HG02852 (cell line): ENCODE data around the gene HSD17B1.
"Not testable (repeated sequence)": the region's sequence is repeated elsewhere in the genome, so short reads cannot be mapped to it uniquely, and the experiment has no call there.

Experiments
- ATAC-seq: cut with Tn5 transposase; IDR thresholded peaks from one replicate; pipeline ENCODE4 v1.9.1; 2021; ENCODE audit warnings: mild to moderate bottlenecking, moderate library complexity; ENCODE audit not compliant: unreplicated experiment

The HSD17B1 gene

DNA sequence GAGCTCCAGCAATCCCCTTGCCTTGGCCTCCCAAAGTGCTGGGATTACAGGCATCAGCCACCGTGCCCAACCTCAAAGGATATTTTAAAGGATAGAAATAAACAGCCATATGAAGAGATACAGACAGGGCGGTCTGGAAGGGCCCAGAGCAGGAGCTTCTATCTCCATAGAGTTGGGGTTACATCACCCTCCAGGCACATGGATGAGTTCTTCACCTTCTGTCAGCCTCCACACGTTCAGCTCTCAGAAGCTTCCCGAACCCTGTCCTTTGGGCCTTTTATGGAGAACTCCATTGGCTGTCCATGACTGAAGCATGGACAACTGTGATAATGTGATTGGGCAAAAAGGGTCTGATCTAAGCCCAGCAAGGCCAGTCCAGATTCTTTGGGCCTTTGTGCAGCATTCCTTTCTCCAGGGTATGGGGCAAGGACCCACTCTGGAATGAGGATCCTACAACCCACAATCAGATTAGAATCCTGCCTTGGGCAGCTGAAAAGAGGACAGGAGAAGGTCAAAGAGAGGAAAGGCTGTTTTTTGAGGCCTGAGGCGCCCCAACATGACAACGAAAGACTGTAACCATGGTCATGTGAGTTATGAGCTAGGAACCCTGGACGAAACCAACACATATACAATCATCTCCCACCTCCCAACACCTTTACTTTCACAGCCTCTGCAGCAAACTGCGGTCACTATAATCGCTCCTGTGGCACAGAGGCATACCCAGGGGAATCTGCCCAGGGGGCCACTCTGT lies 6.8 kb upstream of the HSD17B1 start:
- not testable (repeated sequence) for ATAC-seq

DNA sequence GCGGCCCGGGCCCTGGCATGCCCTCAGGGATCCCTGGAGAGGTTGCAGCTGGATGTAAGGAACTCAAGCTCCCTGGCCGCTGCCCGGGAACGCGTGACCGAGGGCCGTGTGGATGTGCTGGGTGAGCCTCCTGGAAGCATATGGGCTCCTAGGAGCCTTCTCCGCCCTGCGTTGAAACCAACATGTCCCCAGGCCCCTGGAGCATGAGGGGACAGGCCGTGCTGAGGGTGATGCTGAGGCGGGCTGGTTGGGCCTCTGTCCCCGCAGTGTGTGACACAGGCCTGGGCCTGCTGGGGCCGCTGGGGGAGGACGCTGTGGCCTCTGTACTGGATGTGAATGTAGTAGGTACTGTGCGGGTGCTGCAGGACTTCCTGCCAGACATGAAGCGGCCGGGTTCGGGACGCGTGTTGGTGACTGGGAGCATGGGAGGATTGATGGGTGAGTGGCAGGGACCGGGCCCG lies 5.7 kb upstream of the HSD17B1 start:
- no peak for ATAC-seq

DNA sequence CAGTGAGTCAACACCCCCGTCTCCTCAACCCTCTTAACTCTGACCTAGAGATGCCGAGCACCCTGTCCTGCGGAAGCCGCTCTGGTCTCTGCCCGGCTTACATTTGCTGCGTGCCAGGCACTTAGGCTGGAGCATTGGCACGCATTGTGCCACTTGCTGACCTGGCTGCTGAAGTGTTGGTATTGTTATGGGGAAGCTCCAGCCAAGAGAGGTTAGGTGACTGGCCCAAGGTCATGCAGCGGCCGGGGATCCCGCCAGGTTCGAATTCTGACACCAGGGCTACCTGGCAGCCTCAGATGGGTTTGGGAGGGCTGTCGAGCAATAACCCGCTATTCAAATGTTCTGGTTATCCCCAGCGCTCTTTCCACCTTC lies 5.0 kb upstream of the HSD17B1 start:
- no peak for ATAC-seq

DNA sequence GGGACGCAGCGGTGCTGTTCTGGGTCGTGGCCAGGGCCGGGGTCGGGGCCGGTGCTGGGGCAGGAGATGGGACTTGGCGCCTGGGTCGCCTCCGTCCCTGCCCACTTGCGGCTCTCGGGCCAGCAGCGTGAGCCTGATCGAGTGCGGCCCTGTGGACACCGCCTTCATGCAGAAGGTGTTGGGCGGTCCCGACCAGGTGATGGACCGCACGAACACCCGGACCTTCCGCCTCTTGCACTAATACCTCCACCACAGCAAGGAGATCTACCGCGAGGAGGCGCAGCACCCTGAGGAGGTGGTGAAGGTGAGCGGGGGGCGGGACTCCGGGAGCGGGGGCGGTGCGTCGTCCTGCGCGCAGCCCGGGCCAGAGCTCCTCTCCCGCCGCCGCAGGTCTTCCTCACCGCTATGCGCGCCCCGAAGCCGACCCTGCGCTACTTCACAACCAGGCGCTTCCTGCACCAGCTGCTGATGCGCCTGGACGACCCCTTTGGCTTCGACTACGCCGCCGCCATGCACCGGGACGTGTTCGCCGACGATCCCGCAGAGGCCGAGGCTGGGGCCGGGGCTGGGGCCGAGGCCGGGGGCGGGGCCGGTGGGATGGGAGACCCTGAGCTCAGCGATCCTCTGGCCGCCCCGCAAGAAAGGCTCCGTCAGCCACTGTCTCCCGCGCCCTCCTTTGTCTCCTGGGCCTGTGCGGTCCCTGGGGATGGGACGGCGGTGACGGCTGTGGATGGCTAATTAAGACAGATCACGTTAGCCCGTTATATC lies 4.5 kb upstream of the HSD17B1 start:
- no peak for ATAC-seq

DNA sequence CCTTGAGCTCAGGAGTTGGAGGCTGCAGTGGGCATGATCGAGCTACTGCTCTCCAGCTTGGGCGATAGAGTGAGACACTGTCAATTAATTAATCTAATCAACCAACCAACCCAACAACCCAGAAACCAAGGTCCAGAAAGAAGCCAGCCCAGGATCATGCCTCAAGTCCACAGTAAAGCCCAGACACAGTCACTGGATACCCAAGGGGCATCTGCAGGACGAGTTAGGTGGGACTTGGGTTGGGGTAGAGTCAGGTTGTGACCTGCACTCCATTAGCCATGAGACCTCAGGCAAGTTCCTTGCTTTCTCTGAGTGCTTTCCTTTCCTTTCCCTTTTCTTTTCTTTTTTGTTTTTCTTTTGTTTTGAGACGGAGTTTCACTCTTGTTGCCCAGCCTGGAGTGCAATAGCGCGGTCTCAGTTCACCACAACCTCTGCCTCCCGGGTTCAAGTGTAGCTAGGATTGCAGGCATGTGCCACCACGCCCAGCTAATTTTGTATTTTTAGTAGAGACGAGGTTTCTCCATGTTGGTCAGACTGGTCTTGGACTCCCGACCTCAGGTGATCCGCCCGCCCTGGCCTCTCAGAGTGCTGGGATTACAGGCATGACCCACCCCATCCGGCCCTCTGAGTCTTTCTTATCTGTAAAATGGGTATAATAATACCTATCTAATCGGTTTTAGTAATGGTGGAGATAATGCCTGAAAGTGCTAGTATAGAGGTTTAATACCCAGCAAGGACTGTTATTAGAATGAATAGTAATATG lies 3.5 kb upstream of the HSD17B1 start:
- no peak for ATAC-seq

DNA sequence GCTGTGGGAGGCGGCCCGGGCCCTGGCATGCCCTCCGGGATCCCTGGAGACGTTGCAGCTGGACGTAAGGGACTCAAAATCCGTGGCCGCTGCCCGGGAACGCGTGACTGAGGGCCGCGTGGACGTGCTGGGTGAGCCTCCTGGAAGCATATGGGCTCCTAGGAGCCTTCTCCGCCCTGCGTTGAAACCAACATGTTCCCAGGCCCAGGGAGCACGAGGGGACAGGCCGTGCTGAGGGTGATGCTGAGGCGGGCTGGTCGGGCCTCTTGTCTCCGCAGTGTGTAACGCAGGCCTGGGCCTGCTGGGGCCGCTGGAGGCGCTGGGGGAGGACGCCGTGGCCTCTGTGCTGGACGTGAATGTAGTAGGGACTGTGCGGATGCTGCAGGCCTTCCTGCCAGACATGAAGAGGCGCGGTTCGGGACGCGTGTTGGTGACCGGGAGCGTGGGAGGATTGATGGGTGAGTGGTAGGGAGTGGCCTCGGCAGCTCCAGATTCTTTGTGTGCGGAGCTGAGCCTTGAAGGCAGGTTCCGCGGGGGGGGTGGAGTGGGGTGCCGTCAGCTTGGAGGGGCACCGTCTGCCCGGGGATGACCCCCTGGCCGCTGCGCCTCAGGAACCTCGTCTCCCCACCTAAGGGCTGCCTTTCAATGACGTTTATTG lies 567 bp downstream of the HSD17B1 start:
- no peak for ATAC-seq

DNA sequence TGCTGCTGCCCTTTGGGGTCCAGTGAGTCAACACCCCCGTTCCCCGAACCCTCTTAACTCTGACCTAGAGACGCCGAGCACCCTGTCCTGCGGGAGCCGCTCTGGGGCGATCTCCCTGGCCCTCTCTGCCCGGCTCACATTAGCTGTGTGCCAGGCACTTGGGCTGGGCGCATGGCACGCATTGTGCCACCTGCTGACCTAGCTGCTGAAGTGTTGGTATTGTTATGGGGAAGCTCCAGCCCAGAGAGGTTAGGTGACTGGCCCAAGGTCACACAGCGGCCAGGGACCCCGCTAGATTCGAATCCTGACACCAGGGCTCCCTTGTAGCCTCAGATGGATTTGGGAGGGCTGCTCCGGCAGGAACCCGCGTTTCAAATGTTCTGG lies 1.1 kb downstream of the HSD17B1 start:
- no peak for ATAC-seq

DNA sequence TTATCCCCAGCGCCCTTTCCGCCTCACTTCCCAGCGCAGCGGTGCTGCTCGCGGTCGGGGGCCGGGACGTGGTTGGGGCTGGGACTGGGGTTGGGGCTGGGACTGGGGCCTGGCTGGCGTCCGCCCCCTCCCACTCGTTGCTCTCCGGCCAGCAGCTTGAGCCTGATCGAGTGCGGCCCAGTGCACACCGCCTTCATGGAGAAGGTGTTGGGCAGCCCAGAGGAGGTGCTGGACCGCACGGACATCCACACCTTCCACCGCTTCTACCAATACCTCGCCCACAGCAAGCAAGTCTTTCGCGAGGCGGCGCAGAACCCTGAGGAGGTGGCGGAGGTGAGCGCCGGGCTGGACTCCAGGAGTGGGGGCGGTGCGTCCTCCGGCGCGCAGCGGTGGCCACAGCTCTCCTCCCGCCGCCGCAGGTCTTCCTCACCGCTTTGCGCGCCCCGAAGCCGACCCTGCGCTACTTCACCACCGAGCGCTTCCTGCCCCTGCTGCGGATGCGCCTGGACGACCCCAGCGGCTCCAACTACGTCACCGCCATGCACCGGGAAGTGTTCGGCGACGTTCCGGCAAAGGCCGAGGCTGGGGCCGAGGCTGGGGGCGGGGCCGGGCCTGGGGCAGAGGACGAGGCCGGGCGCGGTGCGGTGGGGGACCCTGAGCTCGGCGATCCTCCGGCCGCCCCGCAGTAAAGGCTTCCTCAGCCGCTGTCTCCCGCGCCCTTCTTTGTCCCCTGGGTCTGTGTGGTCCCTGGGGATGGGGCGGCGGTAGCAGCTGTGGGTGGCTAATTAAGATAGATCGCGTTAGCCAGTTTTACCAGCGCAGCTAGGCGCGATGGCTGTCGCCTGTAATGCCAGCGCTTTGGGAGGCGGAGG lies 1.8 kb downstream of the HSD17B1 start:
- peak; percentile 86 for ATAC-seq

- ATAC-seq: no peak
These were observed 2.4 kb downstream of the HSD17B1 start for GRCh38 chr17:42555122-42555622.

DNA sequence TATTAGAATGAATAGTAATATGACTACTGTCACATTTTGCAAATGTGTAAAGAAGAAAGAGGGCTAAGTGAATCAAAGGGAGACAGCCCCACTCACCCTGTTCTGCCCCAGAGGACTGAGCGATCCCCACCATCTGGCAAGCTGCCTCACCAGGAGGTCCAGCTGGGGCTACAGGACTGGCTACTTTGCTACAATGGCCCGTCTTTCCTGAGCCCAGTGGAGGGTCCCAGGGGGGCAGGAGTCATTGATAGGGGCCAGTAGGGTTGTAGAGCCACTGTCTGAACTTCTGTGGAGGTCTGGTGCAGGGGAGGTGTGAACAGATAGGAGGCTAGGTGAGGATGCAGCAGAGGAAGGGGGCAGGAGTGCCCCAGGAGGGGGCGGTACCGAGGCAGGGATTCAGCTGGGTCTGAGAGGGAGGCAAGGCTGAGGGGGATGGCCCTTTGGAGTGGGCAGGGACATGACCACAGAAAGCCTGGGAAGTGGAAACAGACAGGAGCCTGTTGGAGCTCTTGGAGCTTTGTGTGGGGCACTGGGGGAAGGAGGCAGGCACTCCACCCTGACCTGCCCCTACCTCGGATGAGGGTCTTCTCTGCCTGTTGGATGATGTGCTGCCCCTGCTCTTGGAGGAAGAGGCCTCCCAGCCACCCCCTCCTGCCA lies 3.4 kb downstream of the HSD17B1 start:
- ATAC-seq: not testable (repeated sequence)

DNA sequence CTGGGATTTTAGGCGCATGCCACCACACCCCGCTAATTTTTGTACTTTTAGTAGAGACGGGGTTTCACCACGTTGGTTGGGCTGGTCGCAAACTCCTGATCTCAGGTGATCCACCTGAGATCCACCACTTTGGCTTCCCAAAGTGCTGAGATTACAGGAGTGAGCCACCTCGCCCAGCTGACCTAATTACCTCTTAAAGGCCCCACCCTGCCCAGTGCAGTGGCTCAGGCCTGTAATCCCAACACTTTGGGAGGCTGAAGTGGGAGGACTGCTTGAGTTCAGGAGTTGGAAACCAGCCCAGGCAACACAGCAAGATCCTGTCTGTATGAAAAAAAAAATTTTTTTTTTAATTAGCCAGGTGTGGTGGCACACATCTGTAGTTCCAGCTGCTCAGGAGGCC lies 6.4 kb downstream of the HSD17B1 start:
- no peak for ATAC-seq

DNA sequence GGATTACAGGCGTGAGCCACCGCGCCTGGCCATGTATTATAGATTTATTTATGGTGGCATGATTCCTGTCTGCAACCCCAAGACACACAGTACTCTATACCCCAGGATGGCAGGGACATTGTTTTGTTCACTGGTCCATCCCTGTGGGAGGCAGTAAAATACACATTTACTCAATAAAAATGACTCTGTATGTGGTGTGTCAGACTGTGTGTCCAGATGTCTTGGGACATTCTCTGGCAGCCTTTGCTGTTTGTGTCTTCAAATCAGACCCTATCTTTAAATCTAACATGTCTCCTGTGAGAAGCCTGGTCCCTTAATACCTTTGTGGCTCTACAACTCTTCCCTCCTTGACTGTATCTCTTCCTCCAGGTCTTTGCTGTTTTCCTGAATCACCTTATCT lies 7.5 kb downstream of the HSD17B1 start:
- no peak for ATAC-seq

DNA sequence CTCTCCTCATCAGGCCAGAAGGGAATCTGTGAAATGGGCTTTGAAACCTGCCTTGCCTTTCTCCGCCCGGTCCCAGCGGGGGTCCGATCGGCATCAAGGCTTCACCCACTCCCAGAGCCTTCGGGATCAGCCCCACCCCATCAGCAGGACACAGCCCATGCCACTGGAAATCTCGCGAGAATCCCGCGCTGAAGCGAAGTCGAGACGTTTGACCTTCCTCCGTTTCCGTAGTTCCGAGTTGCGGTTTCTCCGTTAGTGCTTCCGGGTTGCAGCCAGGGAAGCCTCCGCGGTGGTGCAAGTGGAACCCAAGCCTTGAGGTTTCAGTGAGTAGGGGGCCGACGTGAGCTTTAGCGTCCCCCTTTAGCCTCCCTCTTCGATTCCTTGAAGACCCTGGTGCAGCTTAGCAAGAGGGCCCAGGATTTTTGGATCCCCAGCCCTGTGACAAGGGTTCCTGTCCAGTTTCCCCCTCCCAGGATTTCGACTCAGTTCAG lies 9.2 kb downstream of the HSD17B1 start, which contains the start of gene COASY:
COASY (plus strand) TSS at position 252 of the 491 bp plus-strand sequence. CDS start 475 bp downstream, outside the sequence.
- ATAC-seq: peak; percentile 51

GRCh38 chr17:42562388-42563142 lies 9.8 kb downstream of the HSD17B1 start:
- no peak for ATAC-seq

GRCh38 chr17:42563143-42563509 lies 10.4 kb downstream of the HSD17B1 start:
- ATAC-seq: no peak

DNA sequence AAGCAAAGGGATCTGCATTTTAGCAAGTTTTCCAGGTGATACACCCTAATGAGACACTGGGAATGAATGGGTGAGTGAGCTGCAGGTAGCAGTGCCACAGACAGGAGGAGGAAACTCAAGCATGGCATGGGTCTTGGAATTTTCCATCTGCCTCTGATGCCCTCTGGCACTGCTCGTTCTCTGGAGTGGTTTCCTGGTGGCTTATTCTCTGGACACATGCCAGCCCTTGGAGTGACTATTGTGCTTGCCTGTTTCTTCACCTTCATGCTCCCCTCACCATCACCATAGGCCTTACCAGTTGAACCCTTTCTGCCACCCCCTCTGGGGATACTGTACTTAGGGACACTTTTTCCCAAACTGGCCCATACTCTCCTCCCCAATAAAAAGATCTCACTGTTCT lies 10.8 kb downstream of the HSD17B1 start:
- no peak for ATAC-seq

DNA sequence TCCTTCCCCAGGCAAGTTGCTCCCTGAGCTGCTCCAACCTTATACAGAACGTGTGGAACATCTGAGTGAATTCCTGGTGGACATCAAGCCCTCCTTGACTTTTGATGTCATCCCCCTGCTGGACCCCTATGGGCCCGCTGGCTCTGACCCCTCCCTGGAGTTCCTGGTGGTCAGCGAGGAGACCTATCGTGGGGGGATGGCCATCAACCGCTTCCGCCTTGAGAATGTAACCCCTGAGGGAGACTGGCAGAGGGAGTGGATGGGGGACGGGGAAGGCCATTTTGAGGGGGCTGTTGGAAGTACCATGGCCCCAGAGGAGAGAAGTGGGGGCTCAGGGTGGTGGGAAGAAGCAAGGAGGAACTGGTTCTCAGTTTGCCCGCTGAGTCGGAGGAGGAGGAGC lies 11.2 kb downstream of the HSD17B1 start:
- no peak for ATAC-seq

GRCh38 chr17:42564815-42565522 lies 12.2 kb downstream of the HSD17B1 start:
- no peak for ATAC-seq
